K562 (cell line): ENCODE measurements around the gene SRSF1. TPM values are rescaled to one million over a fixed set of nuclear protein-coding genes. Genes with fewer than 3 reads are reported as not detected.

Experiments used
- ATAC-seq: fragments of 200-7000 bp; cut with Tn5 transposase; 3 replicates; pipeline ENCODE4 v1.9.1; 2020; ENCODE audit warnings: moderate library complexity
- BruUV-seq: library from RNA; stranded (reverse); fragments of 400-500 nt; replicated peaks from 2 replicates; lab custom pipeline; 2021; lab: Mats Ljungman, UMichigan
- CTCF ChIA-PET: fragments of 300-600 bp; formaldehyde crosslinking; extraction: SDS; loops from one replicate; lab custom pipeline; 2021; ENCODE audit warnings: low intra/inter-chr PET ratio; lab: Yijun Ruan, JAX
- POLR2A ChIA-PET: fragments of 300-600, 350-650 bp; sonication (Branson Sonifier 250); formaldehyde crosslinking; extraction: SDS; loops from one replicate; lab custom pipeline; 2021; ENCODE audit warnings: antibody characterized with exemption, inconsistent platforms; lab: Yijun Ruan, JAX
- DNase-seq, 4 experiments: peaks; one replicate each; pipeline versions ENCODE4 v3.0.0 to v3.0.0-alpha.2; 2011 to 2018; ENCODE audit warnings: low spot score in 3 of 4, mixed read lengths in 3 of 4; ENCODE audit errors: extremely low read depth in 1 of 4
- FAIRE-seq: peaks from 2 replicates; lab custom pipeline; 2011; peaks lifted over from hg19 to GRCh38; lab: Jason Lieb, UNC
- H2AFZ ChIP-seq: 2 replicates; pipeline ENCODE4 v1.6.0; 2011; ENCODE audit warnings: low read depth, low read length, control low read depth, inconsistent platforms
- H3K27ac ChIP-seq: fragments of 200-600 bp; 3 replicates; pipeline ENCODE4 v1.8.0; 2011; ENCODE audit warnings: low read depth, mild to moderate bottlenecking, control low read depth, inconsistent platforms, low read length, moderate library complexity, mixed read lengths; ENCODE audit errors: extremely low read depth
- H3K27me3 ChIP-seq, 2 experiments: fragments of 300-600 bp in 1 of 2; 2 replicates in 1 of 2; 3 replicates in 1 of 2; pipeline versions ENCODE4 v1.6.0 to v1.8.0; 2011; ENCODE audit warnings: inconsistent platforms in 2 of 2, low read length in 2 of 2, mild to moderate bottlenecking in 1 of 2, mixed read lengths in 1 of 2, moderate library complexity in 1 of 2; ENCODE audit not compliant: control insufficient read depth in 2 of 2, insufficient read depth in 2 of 2
- H3K36me3 ChIP-seq: fragments of 300-600 bp; 3 replicates; pipeline ENCODE4 v1.8.0; 2011; ENCODE audit warnings: mild to moderate bottlenecking, low read length, inconsistent platforms; ENCODE audit not compliant: control insufficient read depth, insufficient read depth
- H3K4me1 ChIP-seq, 2 experiments: fragments of 200-600 bp in 1 of 2; replicated peaks in 1 of 2; 2 replicates in 1 of 2; 3 replicates in 1 of 2; pipeline versions ENCODE4 v1.5.1 to v1.8.0; 2011; ENCODE audit warnings: inconsistent platforms in 2 of 2, low read length in 2 of 2, mild to moderate bottlenecking in 1 of 2, mixed read lengths in 1 of 2, moderate library complexity in 1 of 2; ENCODE audit not compliant: control insufficient read depth in 2 of 2, insufficient read depth in 2 of 2
- H3K4me2 ChIP-seq: 2 replicates; pipeline ENCODE4 v1.6.1; 2011; ENCODE audit warnings: low read length, control low read depth, inconsistent platforms, mixed read lengths; ENCODE audit not compliant: insufficient read depth
- H3K4me3 ChIP-seq: fragments of 200-600 bp; sonication (generic), shearing (Covaris generic); 2 replicates; pipeline ENCODE4 v1.5.1; 2016; ENCODE audit warnings: control low read depth, inconsistent platforms
- H3K79me2 ChIP-seq: fragments of 200-600 bp; 3 replicates; pipeline ENCODE4 v1.8.0; 2011; ENCODE audit warnings: low read length, inconsistent platforms; ENCODE audit not compliant: control insufficient read depth, insufficient read depth
- H3K9ac ChIP-seq, 2 experiments: 2 replicates each; pipeline versions ENCODE4 v1.6.0 to v1.6.1; 2011; ENCODE audit warnings: low read depth in 2 of 2, low read length in 2 of 2, control low read depth in 1 of 2, inconsistent platforms in 1 of 2, mild to moderate bottlenecking in 1 of 2, mixed read lengths in 1 of 2; ENCODE audit not compliant: insufficient read depth in 1 of 2
- H3K9me1 ChIP-seq: one replicate; pipeline ENCODE4 v1.6.0; 2011; ENCODE audit warnings: inconsistent platforms, mild to moderate bottlenecking, low read length, moderate library complexity; ENCODE audit not compliant: control insufficient read depth, insufficient read depth
- H3K9me3 ChIP-seq: replicated peaks from 2 replicates; pipeline ENCODE4 v1.5.1; 2011; ENCODE audit warnings: low read depth, low read length, inconsistent platforms; ENCODE audit not compliant: control insufficient read depth, insufficient read depth
- H4K20me1 ChIP-seq: replicated peaks from 2 replicates; pipeline ENCODE4 v1.6.1; 2011; ENCODE audit warnings: low read length, inconsistent platforms, mixed read lengths; ENCODE audit not compliant: control insufficient read depth, insufficient read depth
- CGGBP1 ChIP-seq: fragments of 250-450 bp; sonication (Bioruptor Pico); IDR thresholded peaks from 2 replicates; pipeline ENCODE4 v1.9.0; 2021; ENCODE audit warnings: mild to moderate bottlenecking
- MAZ ChIP-seq, 2 experiments: fragments of 450-650 bp in 1 of 2; sonication (generic) in 1 of 2; formaldehyde crosslinking; IDR thresholded peaks in 1 of 2; conservative IDR thresholded peaks in 1 of 2; 2 replicates each; pipeline versions ENCODE4 v1.4.0 to v1.5.0; 2020; ENCODE audit warnings: mild to moderate bottlenecking in 1 of 2, missing genetic modification reagents in 1 of 2
- MEF2A ChIP-seq: IDR thresholded peaks from 2 replicates; pipeline ENCODE4 v1.6.1; 2011; ENCODE audit warnings: low read depth, mild to moderate bottlenecking, low read length, moderate library complexity; ENCODE audit not compliant: control insufficient read depth
- NCOA4 ChIP-seq: fragments of 450-650 bp; IDR thresholded peaks from 2 replicates; pipeline ENCODE4 v1.6.1; 2018; ENCODE audit warnings: mild to moderate bottlenecking; ENCODE audit not compliant: partially characterized antibody
- NFATC3 ChIP-seq: fragments of 450-650 bp; IDR thresholded peaks from 2 replicates; pipeline ENCODE4 v1.6.1; 2017; ENCODE audit warnings: mild to moderate bottlenecking
- ZFP1 ChIP-seq: fragments of 450-650 bp; formaldehyde crosslinking; IDR thresholded peaks from 2 replicates; pipeline ENCODE4 v1.4.0; 2020; ENCODE audit warnings: mild to moderate bottlenecking, mixed read lengths
- ZNF75A ChIP-seq: fragments of 450-650 bp; formaldehyde crosslinking; IDR thresholded peaks from 2 replicates; pipeline ENCODE4 v1.4.0; 2020; ENCODE audit warnings: mild to moderate bottlenecking
- WGBS: fragments of 100-300 bp; shearing (Covaris generic); methylation state at CpG from one replicate; pipeline ENCODE4 v1.1.6; 2016; ENCODE audit warnings: low coverage, mixed read lengths; ENCODE audit not compliant: insufficient coverage; ENCODE audit errors: missing lambda C conversion rate; 5-methylcytosine and 5-hydroxymethylcytosine counted together
- in situ Hi-C: fragments of 300-500 bp; cut with MboI; formaldehyde crosslinking; loops from 4 replicates; pipeline ENCODE4 v1.15.0; 2018; ENCODE audit warnings: inconsistent platforms, mixed read lengths
- intact Hi-C: fragments of 100-400 bp; cut with micrococcal nuclease; formaldehyde crosslinking; loops from 2 replicates; pipeline ENCODE4 v1.14.2; 2022
- polyA plus RNA-seq, 8 experiments: library from polyadenylated mRNA; depleted of rRNA in 4 of 8; stranded (reverse) in 5 of 8; unstranded in 3 of 8; fragments of >200 nt; fragmentation: Nextera tagmentation in 2 of 8; fragmentation: Illumina TruSeq in 1 of 8; extraction: Ambion mirVana in 2 of 8; extraction: Trizol in 1 of 8; gene quantifications; 2 replicates each; pipeline versions ENCODE4 v1.2.1 to v1.2.3, GENCODE V29; 2011 to 2014; ENCODE audit warnings: inconsistent platforms in 1 of 8, missing spikeins in 1 of 8
- total RNA-seq, 7 experiments: library from RNA; depleted of rRNA in 6 of 7; stranded (reverse); fragments of >200 nt in 6 of 7; fragmentation: Illumina TruSeq in 2 of 7; extraction: Trizol in 2 of 7; gene quantifications; 2 replicates each; pipeline versions ENCODE4 v1.2.1 to v1.2.3, GENCODE V29; 2011 to 2021; ENCODE audit warnings: low replicate concordance in 1 of 7
- TF ChIP-seq, protein P1 (sequence below): sonication (generic); formaldehyde crosslinking; IDR thresholded peaks from 2 replicates; pipeline ENCODE4 v1.8.0; 2022; ENCODE audit warnings: mild to moderate bottlenecking, missing genetic modification reagents, borderline replicate concordance
- TF ChIP-seq, protein P2 (sequence below): IDR thresholded peaks from 2 replicates; pipeline ENCODE4 v1.6.1; 2011; ENCODE audit not compliant: insufficient read length; ENCODE audit errors: extremely low read depth

The SRSF1 gene
- total and polyA plus RNA-seq, 9 of the 15 experiments (the other 6 are each of a cell fraction or from before 2014, with no cell fraction given) = 77.8 to 559 (median 442) TPM

GRCh38 chr17:57980522-57980921 is 26.5 kb downstream of the SRSF1 start (continued):
- TF ChIP-seq CGGBP1 (CRISPR knock-in tag) = no peak
- TF ChIP-seq NFATC3 = no peak
- no peak for TF ChIP-seq MAZ (CRISPR knock-in tag; conservative IDR thresholded peaks at IDR 0.05 in 1 of 2, IDR thresholded peaks at IDR 0.05 in 1 of 2)

GRCh38 chr17:57979076-57979475 is 28.0 kb downstream of the SRSF1 start:
- WGBS = 8% methylated on average over 1 of the region's 1 CpG
- no peak for FAIRE-seq
- CTCF ChIA-PET = no interaction called here

More at GRCh38 chr17:57979076-57979475, 28.0 kb downstream of the SRSF1 start:
- POLR2A ChIA-PET = interaction anchor here (0.7 to 1.3 kb wide), 4 partner anchors 9 to 148 kb away, joined by 3 to 6 read pairs (median 4); partner anchors contain the start of gene VEZF1
- intact Hi-C loops (no loop called here), in situ Hi-C loops (no loop called here)
- ATAC-seq = no peak
- Histone ChIP-seq H2AFZ (no peak overlapping the region), H3K9me3 (no peaks in the 10 kb centered on the region), H4K20me1 (peaks cover 5% of the 10 kb centered on the region; the same call in 1 of the 2 replicates), H3K9ac (no peak overlapping the region), H3K79me2 (peaks cover 22% of the 10 kb centered on the region), H3K27me3 (no peaks in the 10 kb centered on the region), H3K9me1 (no peaks in the 10 kb centered on the region), H3K4me2 (no peak overlapping the region), H3K4me3 (no peak overlapping the region), H3K4me1 (peaks cover 0 to 4% of the 10 kb centered on the region in 2 experiments; a peak in 1 of 5 replicates), H3K27ac (no peak overlapping the region), H3K36me3 (peaks cover 93% of the 10 kb centered on the region)
- BruUV-seq = no TSS peak
- no peak for DNase-seq
- TF ChIP-seq MEF2A (no peak), NCOA4 (no peak), ZFP1 (no peak), ZNF75A (CRISPR knock-in tag) (no peak)
- TF ChIP-seq, protein P1, sequence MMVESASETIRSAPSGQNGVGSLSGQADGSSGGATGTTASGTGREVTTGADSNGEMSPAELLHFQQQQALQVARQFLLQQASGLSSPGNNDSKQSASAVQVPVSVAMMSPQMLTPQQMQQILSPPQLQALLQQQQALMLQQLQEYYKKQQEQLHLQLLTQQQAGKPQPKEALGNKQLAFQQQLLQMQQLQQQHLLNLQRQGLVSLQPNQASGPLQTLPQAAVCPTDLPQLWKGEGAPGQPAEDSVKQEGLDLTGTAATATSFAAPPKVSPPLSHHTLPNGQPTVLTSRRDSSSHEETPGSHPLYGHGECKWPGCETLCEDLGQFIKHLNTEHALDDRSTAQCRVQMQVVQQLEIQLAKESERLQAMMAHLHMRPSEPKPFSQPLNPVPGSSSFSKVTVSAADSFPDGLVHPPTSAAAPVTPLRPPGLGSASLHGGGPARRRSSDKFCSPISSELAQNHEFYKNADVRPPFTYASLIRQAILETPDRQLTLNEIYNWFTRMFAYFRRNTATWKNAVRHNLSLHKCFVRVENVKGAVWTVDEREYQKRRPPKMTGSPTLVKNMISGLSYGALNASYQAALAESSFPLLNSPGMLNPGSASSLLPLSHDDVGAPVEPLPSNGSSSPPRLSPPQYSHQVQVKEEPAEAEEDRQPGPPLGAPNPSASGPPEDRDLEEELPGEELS (CRISPR knock-in tag) = no peak
- TF ChIP-seq, protein P2, sequence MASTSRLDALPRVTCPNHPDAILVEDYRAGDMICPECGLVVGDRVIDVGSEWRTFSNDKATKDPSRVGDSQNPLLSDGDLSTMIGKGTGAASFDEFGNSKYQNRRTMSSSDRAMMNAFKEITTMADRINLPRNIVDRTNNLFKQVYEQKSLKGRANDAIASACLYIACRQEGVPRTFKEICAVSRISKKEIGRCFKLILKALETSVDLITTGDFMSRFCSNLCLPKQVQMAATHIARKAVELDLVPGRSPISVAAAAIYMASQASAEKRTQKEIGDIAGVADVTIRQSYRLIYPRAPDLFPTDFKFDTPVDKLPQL = no peak
